Activated naive CD8-positive, alpha-beta T cell treated with anti-CD3 and anti-CD28 coated beads, Interleukin-2, amount 10 ng/mL, durations not matched to agents 7 days and 5 days (primary cell): ENCODE results near the gene NBR1. TPM values are rescaled to one million over a fixed set of nuclear protein-coding genes. Genes with fewer than 3 reads are reported as not detected.
"Not testable (repeated sequence)": the region's sequence is repeated elsewhere in the genome, so short reads cannot be mapped to it uniquely, and the experiment has no call there.

Source experiments
- ATAC-seq: fragments of 150-1000 bp; cut with Tn5 transposase; one replicate; pipeline ENCODE4 v1.10.0; 2021; ENCODE audit warnings: low read depth, moderate library complexity
- POLR2A ChIA-PET: fragments of 350-600 bp; sonication (Branson Sonifier 250); formaldehyde crosslinking; loops from one replicate; lab custom pipeline; 2021; ENCODE audit warnings: antibody characterized with exemption; lab: Charles Lee
- DNase-seq: peaks from one replicate; pipeline ENCODE4 v3.0.0; 2021
- H3K27ac Mint-ChIP-seq: one replicate; pipeline ENCODE4 v1.8.0; 2022; ENCODE audit warnings: mild to moderate bottlenecking, mixed read lengths
- H3K27me3 Mint-ChIP-seq: one replicate; pipeline ENCODE4 v1.8.0; 2022; ENCODE audit warnings: mild to moderate bottlenecking, moderate library complexity, mixed read lengths
- H3K36me3 Mint-ChIP-seq: one replicate; pipeline ENCODE4 v1.8.0; 2021; ENCODE audit warnings: mild to moderate bottlenecking, mixed read lengths
- H3K4me1 Mint-ChIP-seq: one replicate; pipeline ENCODE4 v1.8.0; 2021; ENCODE audit warnings: mixed read lengths
- H3K4me3 Mint-ChIP-seq: one replicate; pipeline ENCODE4 v1.8.0; 2022; ENCODE audit warnings: mild to moderate bottlenecking, moderate library complexity, mixed read lengths
- H3K9me3 Mint-ChIP-seq: one replicate; pipeline ENCODE4 v1.8.0; 2021; ENCODE audit warnings: mixed read lengths
- total RNA-seq, 2 experiments: library from RNA; stranded (reverse); gene quantifications; one replicate each; pipeline ENCODE4 v1.2.3, GENCODE V29; 2021

The NBR1 gene
- total RNA-seq, 2 experiments from 2014 or later: 60.5 to 67.4 TPM

- Mint-ChIP-seq H3K27me3 (no peaks in the 10 kb centered on the region), H3K27ac (no peak overlapping the region), H3K4me3 (no peak overlapping the region), H3K9me3 (no peaks in the 10 kb centered on the region), H3K36me3 (peaks cover 5% of the 10 kb centered on the region), H3K4me1 (peaks cover 5% of the 10 kb centered on the region)
- no peak for ATAC-seq
- DNase-seq: no peak
- POLR2A ChIA-PET: interaction anchor here (0.6 to 1.5 kb wide), 3 partner anchors 10 to 89 kb away, joined by 3 to 11 read pairs (median 3); no protein-coding TSS in a partner anchor
Observed at GRCh38 chr17:43226393-43226792, 55.4 kb downstream of the NBR1 start.

- H3K27me3 Mint-ChIP-seq, DNase-seq, H3K4me3 Mint-ChIP-seq, H3K27ac Mint-ChIP-seq, POLR2A ChIA-PET, H3K4me1 Mint-ChIP-seq, H3K36me3 Mint-ChIP-seq, H3K9me3 Mint-ChIP-seq, ATAC-seq: not testable (repeated sequence)
Observed at GRCh38 chr17:43228020-43228782, 57.2 kb downstream of the NBR1 start, which contains the start of gene CCDC200. TSS of gene CCDC200 (minus strand) at chr17:43228623. CDS start at chr17:43228554, 69 bp downstream.

GRCh38 chr17:43231205-43232020, 60.4 kb downstream of the NBR1 start:
- H3K4me1 Mint-ChIP-seq, ATAC-seq, H3K36me3 Mint-ChIP-seq, H3K9me3 Mint-ChIP-seq, H3K27me3 Mint-ChIP-seq, DNase-seq, H3K27ac Mint-ChIP-seq, POLR2A ChIA-PET: not testable (repeated sequence)
- peak overlapping the region; percentile 35 for H3K4me3 Mint-ChIP-seq

GRCh38 chr17:43232021-43232699, 61.1 kb downstream of the NBR1 start:
- not testable (repeated sequence) for H3K36me3 Mint-ChIP-seq, H3K9me3 Mint-ChIP-seq
- H3K27ac Mint-ChIP-seq: peak overlapping the region; percentile 56

GRCh38 chr17:43233263-43233662, 62.2 kb downstream of the NBR1 start:
- H3K36me3 Mint-ChIP-seq, H3K27ac Mint-ChIP-seq, DNase-seq, H3K4me1 Mint-ChIP-seq, H3K27me3 Mint-ChIP-seq, H3K9me3 Mint-ChIP-seq, ATAC-seq, POLR2A ChIA-PET, H3K4me3 Mint-ChIP-seq: not testable (repeated sequence)

More at GRCh38 chr17:43232021-43232699, 61.1 kb downstream of the NBR1 start:
- H3K4me1 Mint-ChIP-seq, POLR2A ChIA-PET, ATAC-seq, H3K27me3 Mint-ChIP-seq: not testable (repeated sequence)
- DNase-seq: peak; percentile 59
- peak overlapping the region; percentile 35 for H3K4me3 Mint-ChIP-seq

- H3K27ac Mint-ChIP-seq, H3K36me3 Mint-ChIP-seq, H3K27me3 Mint-ChIP-seq, POLR2A ChIA-PET, H3K9me3 Mint-ChIP-seq, H3K4me1 Mint-ChIP-seq, DNase-seq, ATAC-seq, H3K4me3 Mint-ChIP-seq: not testable (repeated sequence)
Observed at GRCh38 chr17:43233877-43234276, 62.9 kb downstream of the NBR1 start, which contains the start of gene RNU2-1. TSS of gene RNU2-1 (minus strand) at chr17:43233977.

- H3K4me3 Mint-ChIP-seq, H3K27me3 Mint-ChIP-seq, DNase-seq, H3K4me1 Mint-ChIP-seq, POLR2A ChIA-PET, H3K27ac Mint-ChIP-seq, H3K36me3 Mint-ChIP-seq, H3K9me3 Mint-ChIP-seq: not testable (repeated sequence)
- peak; percentile 39 for ATAC-seq
Observed at GRCh38 chr17:43239597-43239996, 68.6 kb downstream of the NBR1 start.

GRCh38 chr17:43240596-43241352, 69.8 kb downstream of the NBR1 start:
- H3K36me3 Mint-ChIP-seq, DNase-seq, H3K9me3 Mint-ChIP-seq, H3K4me1 Mint-ChIP-seq, H3K27ac Mint-ChIP-seq, POLR2A ChIA-PET, H3K27me3 Mint-ChIP-seq, H3K4me3 Mint-ChIP-seq: not testable (repeated sequence)
- peak; percentile 45 for ATAC-seq

- POLR2A ChIA-PET, H3K4me3 Mint-ChIP-seq, H3K36me3 Mint-ChIP-seq, H3K4me1 Mint-ChIP-seq, H3K27ac Mint-ChIP-seq, H3K9me3 Mint-ChIP-seq, H3K27me3 Mint-ChIP-seq, ATAC-seq: not testable (repeated sequence)
- peak; percentile 81 for DNase-seq
Observed at GRCh38 chr17:43246456-43246855, 75.4 kb downstream of the NBR1 start.

Other genes starting within 250 kb of the NBR1 start
- 10 to 100 TPM; 39.9 to 43.2 TPM for gene AARSD1, start 206.8 kb upstream of the NBR1 start, total RNA-seq
- gene PTGES3L, start 191.1 kb upstream of the NBR1 start, total RNA-seq: under 1 TPM; 0.28 to 0.39 TPM
- gene RUNDC1, start 190.6 kb upstream of the NBR1 start, total RNA-seq: 10 to 100 TPM; 16.5 to 17.8 TPM
- 1,000 to 10,000 TPM; 1,039 to 1,066 TPM for gene RPL27, start 172.8 kb upstream of the NBR1 start, total RNA-seq
- 10 to 100 TPM; 92.7 to 99.2 TPM for gene IFI35, start 164.4 kb upstream of the NBR1 start, total RNA-seq
- 10 to 100 TPM; 24.4 to 34.0 TPM for gene VAT1, start 148.8 kb upstream of the NBR1 start, total RNA-seq
- gene RND2, start 146.0 kb upstream of the NBR1 start, total RNA-seq: under 1 TPM in 1 of 2 experiments, not detected in 1; 0.14 TPM
- gene BRCA1, start 45.9 kb upstream of the NBR1 start, total RNA-seq: 10 to 100 TPM; 53.5 to 61.4 TPM
- gene TMEM106A, start 40.7 kb downstream of the NBR1 start, total RNA-seq: 10 to 100 TPM; 20.3 TPM
- gene CCDC200, start 57.4 kb downstream of the NBR1 start, total RNA-seq: under 1 TPM in 1 of 2 experiments, not detected in 1; 0.45 TPM
- gene RNU2-1, start 62.8 kb downstream of the NBR1 start, total RNA-seq: 1,000 to 10,000 TPM; 7,127 to 8,381 TPM
- 1 to 10 TPM; 2.2 to 2.4 TPM for gene ARL4D, start 227.8 kb downstream of the NBR1 start, total RNA-seq